K562 (cell line): ENCODE data around the gene CPSF7.

Experiments used
- SETDB1 ChIP-seq: IDR thresholded peaks from one replicate; pipeline ENCODE4 v1.6.1; 2012; ENCODE audit warnings: low read length, control low read depth, inconsistent platforms
- TF ChIP-seq, protein P1 (sequence below), 3 experiments: IDR thresholded peaks in 2 of 3; conservative IDR thresholded peaks in 1 of 3; 2 replicates each; pipeline ENCODE4 v1.5.1; 2011 to 2012; ENCODE audit warnings: low read length in 3 of 3, mild to moderate bottlenecking in 3 of 3, control low read depth in 2 of 3, improper control_type of control experiment in 1 of 3, inconsistent platforms in 1 of 3, low read depth in 1 of 3, mixed read lengths in 1 of 3, moderate library complexity in 1 of 3; ENCODE audit not compliant: insufficient read depth in 2 of 3
- TF ChIP-seq, protein P2 (sequence below): sonication (generic); formaldehyde crosslinking; IDR thresholded peaks from 2 replicates; pipeline ENCODE4 v1.8.0; 2022; ENCODE audit warnings: mild to moderate bottlenecking, low read depth, missing genetic modification reagents

DNA sequence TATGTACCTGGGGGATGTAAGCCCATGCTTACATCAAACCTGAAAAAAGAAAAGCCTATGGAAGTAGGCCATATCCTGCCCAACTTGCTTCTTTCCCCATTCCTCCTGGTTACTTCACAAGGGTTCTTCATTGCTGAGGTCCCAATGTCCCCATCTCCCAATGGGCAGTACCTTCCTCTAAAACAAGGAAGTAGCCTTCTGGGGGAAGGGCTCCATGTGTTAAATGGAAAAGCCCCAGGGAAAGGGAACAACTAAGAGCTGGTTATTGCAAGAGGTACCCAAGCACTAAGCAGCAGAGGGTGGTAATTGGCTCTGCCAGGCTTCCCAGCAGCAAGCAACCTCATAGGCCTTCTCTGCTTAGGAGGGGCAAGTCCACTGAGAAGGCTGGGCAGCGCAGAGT, 26.1 kb downstream of the CPSF7 start:
- TF ChIP-seq, protein P1, sequence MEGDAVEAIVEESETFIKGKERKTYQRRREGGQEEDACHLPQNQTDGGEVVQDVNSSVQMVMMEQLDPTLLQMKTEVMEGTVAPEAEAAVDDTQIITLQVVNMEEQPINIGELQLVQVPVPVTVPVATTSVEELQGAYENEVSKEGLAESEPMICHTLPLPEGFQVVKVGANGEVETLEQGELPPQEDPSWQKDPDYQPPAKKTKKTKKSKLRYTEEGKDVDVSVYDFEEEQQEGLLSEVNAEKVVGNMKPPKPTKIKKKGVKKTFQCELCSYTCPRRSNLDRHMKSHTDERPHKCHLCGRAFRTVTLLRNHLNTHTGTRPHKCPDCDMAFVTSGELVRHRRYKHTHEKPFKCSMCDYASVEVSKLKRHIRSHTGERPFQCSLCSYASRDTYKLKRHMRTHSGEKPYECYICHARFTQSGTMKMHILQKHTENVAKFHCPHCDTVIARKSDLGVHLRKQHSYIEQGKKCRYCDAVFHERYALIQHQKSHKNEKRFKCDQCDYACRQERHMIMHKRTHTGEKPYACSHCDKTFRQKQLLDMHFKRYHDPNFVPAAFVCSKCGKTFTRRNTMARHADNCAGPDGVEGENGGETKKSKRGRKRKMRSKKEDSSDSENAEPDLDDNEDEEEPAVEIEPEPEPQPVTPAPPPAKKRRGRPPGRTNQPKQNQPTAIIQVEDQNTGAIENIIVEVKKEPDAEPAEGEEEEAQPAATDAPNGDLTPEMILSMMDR (IDR thresholded peaks at IDR 0.05 in 2 of 3, conservative IDR thresholded peaks at IDR 0.05 in 1 of 3; ENCODE audit: insufficient read depth in 2 of 3, low read depth in 1 of 3, low read length in 3 of 3), result no peak
- TF ChIP-seq, protein P2, sequence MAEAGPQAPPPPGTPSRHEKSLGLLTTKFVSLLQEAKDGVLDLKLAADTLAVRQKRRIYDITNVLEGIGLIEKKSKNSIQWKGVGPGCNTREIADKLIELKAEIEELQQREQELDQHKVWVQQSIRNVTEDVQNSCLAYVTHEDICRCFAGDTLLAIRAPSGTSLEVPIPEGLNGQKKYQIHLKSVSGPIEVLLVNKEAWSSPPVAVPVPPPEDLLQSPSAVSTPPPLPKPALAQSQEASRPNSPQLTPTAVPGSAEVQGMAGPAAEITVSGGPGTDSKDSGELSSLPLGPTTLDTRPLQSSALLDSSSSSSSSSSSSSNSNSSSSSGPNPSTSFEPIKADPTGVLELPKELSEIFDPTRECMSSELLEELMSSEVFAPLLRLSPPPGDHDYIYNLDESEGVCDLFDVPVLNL (CRISPR knock-in tag), result no peak
- no peak for TF ChIP-seq SETDB1
